Measurements from ENCODE around the gene NUCKS1. TPM values are rescaled to one million over a fixed set of nuclear protein-coding genes. Genes with fewer than 3 reads are reported as not detected.

Gene NUCKS1
- total RNA-seq, result 242 and 392 TPM in 2 replicates

GRCh38 chr1:205750138-205751035 lies at the start of gene NUCKS1:
Gene NUCKS1 (minus strand): TSS chr1:205750182. CDS start chr1:205749973, 209 bp downstream.

DNA sequence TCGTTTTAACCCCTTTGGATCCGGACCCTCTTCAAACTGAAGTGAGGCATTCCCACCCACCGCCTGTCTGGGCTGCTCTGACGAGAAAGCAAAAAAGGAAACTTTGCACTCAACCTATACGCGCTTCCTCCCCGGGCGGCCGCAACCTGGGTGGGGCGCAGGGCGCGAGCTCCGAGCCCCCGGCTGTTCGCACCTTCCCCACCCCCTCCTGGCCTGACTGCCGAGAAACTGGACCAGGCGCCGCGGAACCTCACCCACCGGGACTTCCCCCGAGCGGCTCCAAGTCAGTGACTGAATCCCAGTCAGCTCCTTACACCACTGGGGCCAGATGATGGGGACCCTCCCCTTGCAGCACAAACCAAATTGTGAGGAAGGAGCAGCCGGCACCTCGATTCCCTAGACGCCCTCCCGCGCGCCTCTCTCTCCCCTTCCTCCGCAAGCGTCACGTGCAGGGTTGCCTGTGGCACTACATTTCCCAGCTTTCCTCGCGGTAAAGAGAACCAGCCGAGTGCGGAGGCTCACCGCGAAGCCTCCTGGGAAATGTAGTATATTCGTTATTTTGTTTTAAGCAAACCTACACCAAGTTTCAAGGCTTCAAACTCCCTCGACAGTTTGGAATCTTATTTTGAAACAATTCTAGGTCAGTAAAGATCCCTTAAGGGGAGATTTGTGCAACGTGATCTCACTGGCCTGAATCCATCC lies 25.2 kb upstream of the NUCKS1 start, which contains the start of gene RAB29:
TSS of gene RAB29 (minus strand) at position 468 of the 702 bp plus-strand sequence. CDS start 526 bp downstream, outside the sequence.

GRCh38 chr1:205680073-205680851 lies 69.7 kb downstream of the NUCKS1 start, which contains the start of gene SLC45A3:
Gene SLC45A3 (minus strand): TSS chr1:205680509. CDS start chr1:205664656, 15,853 bp downstream.

Small RNA genes within 50 kb of the gene (small RNA-seq; reads per million reads assigned to genes)
- not detected for gene RF00017
- gene RF00139, result not detected

Other genes with a start within 250 kb of the NUCKS1 start
- 0.13 and 0.22 TPM in 2 replicates for gene CDK18, start 245.5 kb downstream of the NUCKS1 start, total RNA-seq
- 87.1 and 92.8 TPM in 2 replicates for gene ELK4, start 118.2 kb downstream of the NUCKS1 start, total RNA-seq
- 7.0 and 10.1 TPM in 2 replicates for gene SLC45A3, start 69.7 kb downstream of the NUCKS1 start, total RNA-seq
- gene RAB29, start 25.3 kb upstream of the NUCKS1 start, total RNA-seq, result 23.9 and 24.5 TPM in 2 replicates
- gene SLC41A1, start 63.0 kb upstream of the NUCKS1 start, total RNA-seq, result 16.0 and 22.6 TPM in 2 replicates
- not detected in 2 replicates for gene PM20D1, start 100.0 kb upstream of the NUCKS1 start, total RNA-seq
- 0.22 TPM in 1 of 2 replicates, not detected in the other for gene SLC26A9, start 193.3 kb upstream of the NUCKS1 start, total RNA-seq

All from thoracic aorta endothelial cell (primary cell).